HFFc6 (cell line): ENCODE results near the gene RAB26. TPM values are rescaled to one million over a fixed set of nuclear protein-coding genes. Genes with fewer than 3 reads are reported as not detected.
"Not testable (repeated sequence)": the region's sequence is repeated elsewhere in the genome, so short reads cannot be mapped to it uniquely, and the experiment has no call there.

Experiments
- DNase-seq: peaks from one replicate; pipeline ENCODE4 v3.0.0-alpha.2; 2018
- H3K27ac Mint-ChIP-seq: 2 replicates; pipeline ENCODE4 v1.8.0; 2020; ENCODE audit warnings: mild to moderate bottlenecking, mixed read lengths
- H3K27me3 Mint-ChIP-seq: 2 replicates; pipeline ENCODE4 v1.8.0; 2021; ENCODE audit warnings: mild to moderate bottlenecking, moderate library complexity, mixed read lengths; ENCODE audit not compliant: insufficient read depth
- H3K36me3 Mint-ChIP-seq: 2 replicates; pipeline ENCODE4 v1.8.0; 2021; ENCODE audit warnings: low read depth, mixed read lengths
- H3K4me1 Mint-ChIP-seq: 2 replicates; pipeline ENCODE4 v1.8.0; 2020; ENCODE audit warnings: low read depth, mixed read lengths
- H3K4me3 Mint-ChIP-seq: 2 replicates; pipeline ENCODE4 v1.8.0; 2020; ENCODE audit warnings: mild to moderate bottlenecking, moderate library complexity, mixed read lengths
- H3K9me3 Mint-ChIP-seq: 2 replicates; pipeline ENCODE4 v1.8.0; 2020; ENCODE audit warnings: mild to moderate bottlenecking, mixed read lengths
- CTCF ChIP-seq: fragments of 200-600 bp; sonication (generic); IDR thresholded peaks from 2 replicates; pipeline ENCODE4 v1.5.0; 2021; ENCODE audit warnings: antibody characterized with exemption, mild to moderate bottlenecking
- total RNA-seq, 6 experiments: library from RNA; stranded (reverse); fragmentation: NEBNext Ultra II Directional; extraction: Animal tissue kit (Norgen Biotek cat#: 25700); gene quantifications; 2 replicates in 1 of 6; 3 replicates in 5 of 6; pipeline ENCODE4 v1.2.3, GENCODE V29; 2021

RAB26 gene
- total RNA-seq, 6 experiments from 2014 or later = 0.31 to 1.2 (median 0.65) TPM

GRCh38 chr16:2121325-2121724 lies 27.1 kb upstream of the RAB26 start:
- H3K27ac Mint-ChIP-seq = peak overlapping the region; percentile 67
- TF ChIP-seq CTCF = peak; percentile 76
- not testable (repeated sequence) for H3K36me3 Mint-ChIP-seq

GRCh38 chr16:2121853-2122252 lies 26.6 kb upstream of the RAB26 start:
- no peak for DNase-seq
- Mint-ChIP-seq H3K4me3 (peak overlapping the region; percentile 7; the same call in 1 of the 2 replicates), H3K4me1 (peaks cover 37% of the 10 kb centered on the region), H3K27me3 (no peaks in the 10 kb centered on the region; the same call in 1 of the 2 replicates), H3K27ac (peak overlapping the region; percentile 67), H3K36me3 (no peaks in the 10 kb centered on the region), H3K9me3 (no peaks in the 10 kb centered on the region)
- TF ChIP-seq CTCF = no peak

More at GRCh38 chr16:2121325-2121724, 27.1 kb upstream of the RAB26 start:
- H3K27me3 Mint-ChIP-seq, H3K9me3 Mint-ChIP-seq: not testable (repeated sequence)
- Mint-ChIP-seq H3K4me1 (peaks cover 31% of the 10 kb centered on the region), H3K4me3 (0 out of 2 replicates have a peak overlapping the region, but pooled peaks have one; percentile 7)
- DNase-seq = peak; percentile 85

- Mint-ChIP-seq H3K27ac (peak overlapping the region; percentile 68), H3K36me3 (no peaks in the 10 kb centered on the region), H3K27me3 (no peaks in the 10 kb centered on the region; the same call in 1 of the 2 replicates), H3K4me1 (peaks cover 42% of the 10 kb centered on the region), H3K9me3 (no peaks in the 10 kb centered on the region), H3K4me3 (no peak overlapping the region)
- DNase-seq = no peak
- no peak for TF ChIP-seq CTCF
Observed at GRCh38 chr16:2122429-2122828, 26.0 kb upstream of the RAB26 start.

GRCh38 chr16:2122934-2123683 lies 25.3 kb upstream of the RAB26 start:
- H3K36me3 Mint-ChIP-seq, H3K27ac Mint-ChIP-seq, H3K4me3 Mint-ChIP-seq, DNase-seq, H3K9me3 Mint-ChIP-seq, H3K27me3 Mint-ChIP-seq: not testable (repeated sequence)
- H3K4me1 Mint-ChIP-seq = peaks cover 44% of the 10 kb centered on the region

- peaks cover 51% of the 10 kb centered on the region for H3K4me1 Mint-ChIP-seq
- H3K4me3 Mint-ChIP-seq = not testable (repeated sequence)
Observed at GRCh38 chr16:2123706-2124376, 24.6 kb upstream of the RAB26 start.

GRCh38 chr16:2124377-2124693 lies 24.1 kb upstream of the RAB26 start:
- H3K36me3 Mint-ChIP-seq, H3K9me3 Mint-ChIP-seq, H3K27me3 Mint-ChIP-seq, DNase-seq: not testable (repeated sequence)
- H3K4me3 Mint-ChIP-seq = peak overlapping the region; percentile 34; the same call in 1 of the 2 replicates
- H3K4me1 Mint-ChIP-seq = peaks cover 55% of the 10 kb centered on the region
- peak overlapping the region; percentile 95 for H3K27ac Mint-ChIP-seq

More at GRCh38 chr16:2123706-2124376, 24.6 kb upstream of the RAB26 start:
- not testable (repeated sequence) for DNase-seq, H3K36me3 Mint-ChIP-seq, H3K9me3 Mint-ChIP-seq, H3K27me3 Mint-ChIP-seq
- H3K27ac Mint-ChIP-seq = peak overlapping the region; percentile 95

GRCh38 chr16:2124694-2125444 lies 23.6 kb upstream of the RAB26 start:
- H3K36me3 Mint-ChIP-seq, H3K9me3 Mint-ChIP-seq, H3K27me3 Mint-ChIP-seq: not testable (repeated sequence)
- Mint-ChIP-seq H3K4me3 (peak overlapping the region; percentile 75), H3K4me1 (peaks cover 59% of the 10 kb centered on the region), H3K27ac (peak overlapping the region; percentile 95)
- DNase-seq = peak; percentile 80

- DNase-seq, H3K9me3 Mint-ChIP-seq, H3K36me3 Mint-ChIP-seq, H3K27me3 Mint-ChIP-seq: not testable (repeated sequence)
- peaks cover 59% of the 10 kb centered on the region for H3K4me1 Mint-ChIP-seq
- peak overlapping the region; percentile 75 for H3K4me3 Mint-ChIP-seq
- H3K27ac Mint-ChIP-seq = peak overlapping the region; percentile 95
Observed at GRCh38 chr16:2125609-2126008, 22.8 kb upstream of the RAB26 start.
